ENCODE measurements around the gene VEGFC. TPM values are rescaled to one million over a fixed set of nuclear protein-coding genes. Genes with fewer than 3 reads are reported as not detected.
A peak's percentile ranks its signal among the peaks of the same experiment; 100 is the strongest.

The VEGFC gene
- total RNA-seq, 1 donor from 2014 or later, result 0.67 TPM

- H3K27me3 Mint-ChIP-seq, result no peaks in the 10 kb centered on the region
- H3K27ac Mint-ChIP-seq, result no peak overlapping the region
- H3K4me3 Mint-ChIP-seq (ENCODE audit: low read depth), result no peak overlapping the region
- TF ChIP-seq CTCF (IDR thresholded peaks at IDR 0.05; ENCODE audit: unreplicated experiment), result no peak
- DNase-seq (ENCODE audit: low spot score, unreplicated experiment), result no peak
- no peaks in the 10 kb centered on the region for H3K36me3 Mint-ChIP-seq (ENCODE audit: insufficient read depth)
- H3K4me1 Mint-ChIP-seq (ENCODE audit: low read depth), result no peaks in the 10 kb centered on the region
- H3K9me3 Mint-ChIP-seq (ENCODE audit: low read depth), result peaks cover 11% of the 10 kb centered on the region
Measured at GRCh38 chr4:176721459-176721858, 71.3 kb downstream of the VEGFC start.

- DNase-seq (ENCODE audit: low spot score, unreplicated experiment), result no peak
- no peak for TF ChIP-seq CTCF (IDR thresholded peaks at IDR 0.05; ENCODE audit: unreplicated experiment)
- H3K36me3 Mint-ChIP-seq (ENCODE audit: insufficient read depth), result no peaks in the 10 kb centered on the region
- H3K27ac Mint-ChIP-seq, result no peak overlapping the region
- no peaks in the 10 kb centered on the region for H3K27me3 Mint-ChIP-seq
- no peaks in the 10 kb centered on the region for H3K4me1 Mint-ChIP-seq (ENCODE audit: low read depth)
- no peak overlapping the region for H3K4me3 Mint-ChIP-seq (ENCODE audit: low read depth)
- H3K9me3 Mint-ChIP-seq (ENCODE audit: low read depth), result peaks cover 11% of the 10 kb centered on the region
Measured at GRCh38 chr4:176718881-176719280, 73.8 kb downstream of the VEGFC start.

GRCh38 chr4:176717237-176717636, 75.5 kb downstream of the VEGFC start:
- Mint-ChIP-seq H3K4me1 (ENCODE audit: low read depth) (no peaks in the 10 kb centered on the region), H3K4me3 (ENCODE audit: low read depth) (no peak overlapping the region), H3K27me3 (no peaks in the 10 kb centered on the region), H3K27ac (no peak overlapping the region), H3K36me3 (ENCODE audit: insufficient read depth) (no peaks in the 10 kb centered on the region), H3K9me3 (ENCODE audit: low read depth) (peaks cover 11% of the 10 kb centered on the region)
- TF ChIP-seq CTCF (IDR thresholded peaks at IDR 0.05; ENCODE audit: unreplicated experiment), result no peak
- no peak for DNase-seq (ENCODE audit: low spot score, unreplicated experiment)

DNA sequence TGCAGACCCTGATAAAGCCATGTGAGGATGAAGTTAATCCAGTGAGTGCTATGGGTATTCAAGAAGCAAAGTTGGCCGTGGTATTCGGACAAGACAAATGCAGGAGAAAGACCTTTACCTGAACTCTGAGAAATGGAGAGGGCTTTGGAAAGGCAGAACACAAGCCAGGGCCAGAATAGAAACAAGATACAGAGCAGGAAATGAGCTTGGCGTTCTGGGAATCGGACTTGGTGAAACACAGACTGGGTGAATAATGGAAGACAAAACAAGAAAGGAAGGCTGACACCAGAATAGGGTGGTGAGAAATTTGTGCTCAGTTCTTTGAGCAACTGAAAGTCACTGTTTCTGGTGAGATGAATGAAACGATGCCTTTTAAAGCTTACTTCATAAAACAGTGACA, 83.3 kb downstream of the VEGFC start:
- H3K36me3 Mint-ChIP-seq (ENCODE audit: insufficient read depth), result no peaks in the 10 kb centered on the region
- DNase-seq (ENCODE audit: low spot score, unreplicated experiment), result no peak
- H3K27me3 Mint-ChIP-seq, result no peaks in the 10 kb centered on the region
- peak overlapping the region; percentile 42 for H3K27ac Mint-ChIP-seq
- H3K4me1 Mint-ChIP-seq (ENCODE audit: low read depth), result no peaks in the 10 kb centered on the region
- H3K4me3 Mint-ChIP-seq (ENCODE audit: low read depth), result no peak overlapping the region
- no peak for TF ChIP-seq CTCF (IDR thresholded peaks at IDR 0.05; ENCODE audit: unreplicated experiment)
- no peaks in the 10 kb centered on the region for H3K9me3 Mint-ChIP-seq (ENCODE audit: low read depth)

DNA sequence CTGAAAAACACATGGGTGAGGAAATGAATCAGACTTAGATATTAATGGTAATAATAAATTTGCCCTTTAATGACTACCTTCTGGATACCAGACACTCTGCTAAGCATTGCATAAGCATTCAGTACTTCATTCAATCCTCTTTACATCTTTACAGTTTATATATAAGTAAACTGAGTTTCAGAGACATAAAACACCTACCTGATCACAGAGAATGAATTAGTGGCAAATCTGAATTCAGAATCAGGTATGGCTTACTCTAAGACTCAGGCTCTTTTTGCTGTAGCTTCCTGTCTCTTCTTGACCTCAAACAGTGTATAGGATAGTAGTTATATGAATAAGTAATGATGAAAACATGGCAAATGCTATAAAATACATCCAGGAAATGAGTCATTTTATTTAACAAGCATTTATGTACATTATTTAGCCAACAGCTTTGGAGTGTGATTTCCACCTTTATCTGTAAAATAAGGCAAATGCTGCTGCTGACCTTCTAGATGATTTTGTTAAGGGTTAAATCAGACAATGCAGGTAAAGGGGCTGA, 83.9 kb downstream of the VEGFC start:
- Mint-ChIP-seq H3K27ac (no peak overlapping the region), H3K36me3 (ENCODE audit: insufficient read depth) (no peaks in the 10 kb centered on the region), H3K27me3 (no peaks in the 10 kb centered on the region), H3K4me3 (ENCODE audit: low read depth) (no peak overlapping the region), H3K9me3 (ENCODE audit: low read depth) (no peaks in the 10 kb centered on the region), H3K4me1 (ENCODE audit: low read depth) (no peaks in the 10 kb centered on the region)
- TF ChIP-seq CTCF (IDR thresholded peaks at IDR 0.05; ENCODE audit: unreplicated experiment), result no peak
- no peak for DNase-seq (ENCODE audit: low spot score, unreplicated experiment)
